Stomach smooth muscle (tissue), 2 donors: Measurements from ENCODE around the gene IFTAP.

ENCODE experiments used
- H3K27ac ChIP-seq: one replicate; pipeline ENCODE4 v1.7.0; 2013; ENCODE audit warnings: mild to moderate bottlenecking, low read length, inconsistent platforms
- H3K27me3 ChIP-seq, 2 donors: one replicate each; pipeline ENCODE4 v1.7.0; 2013; ENCODE audit warnings: low read length in 2 of 2; ENCODE audit not compliant: insufficient read depth in 2 of 2, control insufficient read depth in 1 of 2
- H3K36me3 ChIP-seq, 2 donors: one replicate each; pipeline ENCODE4 v1.7.0; 2013; ENCODE audit warnings: low read length in 2 of 2; ENCODE audit not compliant: control insufficient read depth in 2 of 2, insufficient read depth in 2 of 2
- H3K4me1 ChIP-seq: one replicate; pipeline ENCODE4 v1.7.0; 2013; ENCODE audit warnings: low read length; ENCODE audit not compliant: control insufficient read depth, insufficient read depth
- H3K4me3 ChIP-seq, 2 donors: one replicate each; pipeline ENCODE4 v1.7.0; 2013; ENCODE audit warnings: low read length in 2 of 2
- H3K9ac ChIP-seq, 2 donors: one replicate each; pipeline ENCODE4 v1.7.0; 2013; ENCODE audit warnings: low read length in 2 of 2, mild to moderate bottlenecking in 1 of 2
- H3K9me3 ChIP-seq, 2 donors: one replicate each; pipeline ENCODE4 v1.7.0; 2013; ENCODE audit warnings: low read length in 2 of 2; ENCODE audit not compliant: control insufficient read depth in 2 of 2
- donor health status: healthy.
- donor health status: Pancreatic carcinoma.

IFTAP gene

GRCh38 chr11:36598051-36598450 is 3.7 kb downstream of the IFTAP start, which contains the start of gene RAG2:
RAG2 (minus strand) TSS chr11:36598236; CDS start chr11:36594168, 4,068 bp downstream.
- Histone ChIP-seq H3K27ac (no peak within 1 kb of the TSS), H3K9ac (no peak within 1 kb of the TSS), H3K27me3 (no peaks in the 10 kb centered on the region), H3K9me3 (no peaks in the 10 kb centered on the region), H3K4me1 (peaks cover 4% of the 10 kb centered on the region), H3K4me3 (no peak within 1 kb of the TSS), H3K36me3 (no peaks in the 10 kb centered on the region)

GRCh38 chr11:36600180-36600579 is 5.9 kb downstream of the IFTAP start:
- no peak overlapping the region for H3K4me3 ChIP-seq
- H3K4me1 ChIP-seq, result peaks cover 2% of the 10 kb centered on the region
- no peaks in the 10 kb centered on the region for H3K36me3 ChIP-seq
- no peaks in the 10 kb centered on the region for H3K27me3 ChIP-seq
- H3K9ac ChIP-seq, result no peak overlapping the region
- no peaks in the 10 kb centered on the region for H3K9me3 ChIP-seq
- no peak overlapping the region for H3K27ac ChIP-seq

- no peaks in the 10 kb centered on the region for H3K4me1 ChIP-seq
- H3K27ac ChIP-seq, result no peak overlapping the region
- no peaks in the 10 kb centered on the region for H3K27me3 ChIP-seq
- no peaks in the 10 kb centered on the region for H3K9me3 ChIP-seq
- no peak overlapping the region for H3K9ac ChIP-seq
- no peaks in the 10 kb centered on the region for H3K36me3 ChIP-seq
- H3K4me3 ChIP-seq, result no peak overlapping the region
Measured at GRCh38 chr11:36601155-36601554, 6.9 kb downstream of the IFTAP start.

- H3K9me3 ChIP-seq, result no peaks in the 10 kb centered on the region
- H3K4me3 ChIP-seq, result no peak overlapping the region
- H3K27me3 ChIP-seq, result no peaks in the 10 kb centered on the region
- H3K36me3 ChIP-seq, result no peaks in the 10 kb centered on the region
- H3K4me1 ChIP-seq, result no peaks in the 10 kb centered on the region
- no peak overlapping the region for H3K27ac ChIP-seq
- H3K9ac ChIP-seq, result no peak overlapping the region
Measured at GRCh38 chr11:36602135-36602534, 7.8 kb downstream of the IFTAP start.

GRCh38 chr11:36605221-36606216 is 11.2 kb downstream of the IFTAP start:
- no peak overlapping the region for H3K9ac ChIP-seq
- H3K27me3 ChIP-seq, result no peaks in the 10 kb centered on the region
- H3K4me1 ChIP-seq, result no peaks in the 10 kb centered on the region
- H3K36me3 ChIP-seq, result no peaks in the 10 kb centered on the region
- H3K9me3 ChIP-seq, result no peaks in the 10 kb centered on the region
- no peak overlapping the region for H3K27ac ChIP-seq
- no peak overlapping the region for H3K4me3 ChIP-seq

- H3K4me1 ChIP-seq, result no peaks in the 10 kb centered on the region
Measured at GRCh38 chr11:36608491-36609199, 14.3 kb downstream of the IFTAP start.

GRCh38 chr11:36609383-36609782 is 15.1 kb downstream of the IFTAP start:
- no peak overlapping the region for H3K9ac ChIP-seq
- H3K27ac ChIP-seq, result no peak overlapping the region
- H3K27me3 ChIP-seq, result no peaks in the 10 kb centered on the region
- no peaks in the 10 kb centered on the region for H3K9me3 ChIP-seq
- H3K36me3 ChIP-seq, result peaks cover 4 to 5% of the 10 kb centered on the region in 2 donors
- H3K4me1 ChIP-seq, result no peaks in the 10 kb centered on the region
- no peak overlapping the region for H3K4me3 ChIP-seq

More at GRCh38 chr11:36608491-36609199, 14.3 kb downstream of the IFTAP start:
- Histone ChIP-seq H3K27me3 (no peaks in the 10 kb centered on the region), H3K9ac (no peak overlapping the region), H3K36me3 (peaks cover 4 to 5% of the 10 kb centered on the region in 2 donors), H3K27ac (no peak overlapping the region), H3K9me3 (no peaks in the 10 kb centered on the region), H3K4me3 (no peak overlapping the region)

- H3K27me3 ChIP-seq, result no peaks in the 10 kb centered on the region
- no peak overlapping the region for H3K27ac ChIP-seq
- H3K4me1 ChIP-seq, result peaks cover 5% of the 10 kb centered on the region
- H3K9me3 ChIP-seq, result no peaks in the 10 kb centered on the region
- H3K36me3 ChIP-seq, result peaks cover 1 to 4% of the 10 kb centered on the region in 2 donors
- no peak overlapping the region for H3K4me3 ChIP-seq
- H3K9ac ChIP-seq, result no peak overlapping the region
Measured at GRCh38 chr11:36615826-36616225, 21.5 kb downstream of the IFTAP start.

GRCh38 chr11:36617543-36618362 is 23.5 kb downstream of the IFTAP start:
- Histone ChIP-seq H3K36me3 (no peaks in the 10 kb centered on the region), H3K9me3 (no peaks in the 10 kb centered on the region), H3K9ac (no peak overlapping the region), H3K27me3 (no peaks in the 10 kb centered on the region), H3K27ac (no peak overlapping the region), H3K4me3 (no peak overlapping the region), H3K4me1 (peaks cover 5% of the 10 kb centered on the region)

GRCh38 chr11:36618363-36619047 is 24.2 kb downstream of the IFTAP start:
- peak overlapping the region; percentile 49 to 64 for H3K4me3 ChIP-seq
- peak overlapping the region; percentile 41 for H3K27ac ChIP-seq
- no peaks in the 10 kb centered on the region for H3K9me3 ChIP-seq
- peak overlapping the region in 1 of 2 donors; percentile 47 for H3K9ac ChIP-seq
- H3K27me3 ChIP-seq, result no peaks in the 10 kb centered on the region
- no peaks in the 10 kb centered on the region for H3K36me3 ChIP-seq
- peaks cover 5% of the 10 kb centered on the region for H3K4me1 ChIP-seq
